Ishikawa (cell line): ENCODE data around the gene DCTPP1.

Source experiments
- CEBPB ChIP-seq: IDR thresholded peaks from 2 replicates; pipeline ENCODE4 v1.6.1; 2012
- CREB1 ChIP-seq: IDR thresholded peaks from 2 replicates; pipeline ENCODE4 v1.6.1; 2012; ENCODE audit warnings: low read depth
- EGR1 ChIP-seq: IDR thresholded peaks from 2 replicates; pipeline ENCODE4 v1.6.1; 2012
- EP300 ChIP-seq: IDR thresholded peaks from 2 replicates; pipeline ENCODE4 v1.6.1; 2012; ENCODE audit warnings: borderline replicate concordance
- FOXM1 ChIP-seq: IDR thresholded peaks from 2 replicates; pipeline ENCODE4 v1.6.1; 2012; ENCODE audit warnings: low read depth, borderline replicate concordance
- MAX ChIP-seq: IDR thresholded peaks from 2 replicates; pipeline ENCODE4 v1.6.1; 2012
- NFIC ChIP-seq: IDR thresholded peaks from 2 replicates; pipeline ENCODE4 v1.6.1; 2012
- RAD21 ChIP-seq: IDR thresholded peaks from 2 replicates; pipeline ENCODE4 v1.6.1; 2012; ENCODE audit warnings: low read depth
- TAF1 ChIP-seq: IDR thresholded peaks from 2 replicates; pipeline ENCODE4 v1.6.1; 2012; ENCODE audit warnings: low read depth, mild to moderate bottlenecking
- TCF12 ChIP-seq: IDR thresholded peaks from 2 replicates; pipeline ENCODE4 v1.6.1; 2012; ENCODE audit warnings: low read depth
- TEAD4 ChIP-seq: IDR thresholded peaks from 2 replicates; pipeline ENCODE4 v1.6.1; 2012
- USF1 ChIP-seq: IDR thresholded peaks from 2 replicates; pipeline ENCODE4 v1.6.1; 2012
- YY1 ChIP-seq: IDR thresholded peaks from 2 replicates; pipeline ENCODE4 v1.6.1; 2012; ENCODE audit warnings: low read depth
- ZBTB7A ChIP-seq: IDR thresholded peaks from 2 replicates; pipeline ENCODE4 v1.6.1; 2012; ENCODE audit warnings: low read depth
- TF ChIP-seq, protein P1 (sequence below): IDR thresholded peaks from 2 replicates; pipeline ENCODE4 v1.6.1; 2012; ENCODE audit warnings: low read depth, mild to moderate bottlenecking

The DCTPP1 gene

GRCh38 chr16:30377050-30377811 is 52.6 kb downstream of the DCTPP1 start:
- TF ChIP-seq NFIC (no peak), TEAD4 (no peak), TAF1 (no peak), ZBTB7A (no peak), CREB1 (no peak), TCF12 (no peak), RAD21 (no peak), EP300 (no peak), EGR1 (no peak), MAX (no peak), YY1 (no peak), USF1 (no peak), FOXM1 (no peak), CEBPB (no peak)
- TF ChIP-seq, protein P1, sequence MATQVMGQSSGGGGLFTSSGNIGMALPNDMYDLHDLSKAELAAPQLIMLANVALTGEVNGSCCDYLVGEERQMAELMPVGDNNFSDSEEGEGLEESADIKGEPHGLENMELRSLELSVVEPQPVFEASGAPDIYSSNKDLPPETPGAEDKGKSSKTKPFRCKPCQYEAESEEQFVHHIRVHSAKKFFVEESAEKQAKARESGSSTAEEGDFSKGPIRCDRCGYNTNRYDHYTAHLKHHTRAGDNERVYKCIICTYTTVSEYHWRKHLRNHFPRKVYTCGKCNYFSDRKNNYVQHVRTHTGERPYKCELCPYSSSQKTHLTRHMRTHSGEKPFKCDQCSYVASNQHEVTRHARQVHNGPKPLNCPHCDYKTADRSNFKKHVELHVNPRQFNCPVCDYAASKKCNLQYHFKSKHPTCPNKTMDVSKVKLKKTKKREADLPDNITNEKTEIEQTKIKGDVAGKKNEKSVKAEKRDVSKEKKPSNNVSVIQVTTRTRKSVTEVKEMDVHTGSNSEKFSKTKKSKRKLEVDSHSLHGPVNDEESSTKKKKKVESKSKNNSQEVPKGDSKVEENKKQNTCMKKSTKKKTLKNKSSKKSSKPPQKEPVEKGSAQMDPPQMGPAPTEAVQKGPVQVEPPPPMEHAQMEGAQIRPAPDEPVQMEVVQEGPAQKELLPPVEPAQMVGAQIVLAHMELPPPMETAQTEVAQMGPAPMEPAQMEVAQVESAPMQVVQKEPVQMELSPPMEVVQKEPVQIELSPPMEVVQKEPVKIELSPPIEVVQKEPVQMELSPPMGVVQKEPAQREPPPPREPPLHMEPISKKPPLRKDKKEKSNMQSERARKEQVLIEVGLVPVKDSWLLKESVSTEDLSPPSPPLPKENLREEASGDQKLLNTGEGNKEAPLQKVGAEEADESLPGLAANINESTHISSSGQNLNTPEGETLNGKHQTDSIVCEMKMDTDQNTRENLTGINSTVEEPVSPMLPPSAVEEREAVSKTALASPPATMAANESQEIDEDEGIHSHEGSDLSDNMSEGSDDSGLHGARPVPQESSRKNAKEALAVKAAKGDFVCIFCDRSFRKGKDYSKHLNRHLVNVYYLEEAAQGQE, result no peak

- TF ChIP-seq EGR1 (no peak), TCF12 (no peak), NFIC (no peak), TAF1 (no peak), USF1 (no peak), EP300 (no peak)
Observed at GRCh38 chr16:30376461-30376902, 53.3 kb downstream of the DCTPP1 start.

DNA sequence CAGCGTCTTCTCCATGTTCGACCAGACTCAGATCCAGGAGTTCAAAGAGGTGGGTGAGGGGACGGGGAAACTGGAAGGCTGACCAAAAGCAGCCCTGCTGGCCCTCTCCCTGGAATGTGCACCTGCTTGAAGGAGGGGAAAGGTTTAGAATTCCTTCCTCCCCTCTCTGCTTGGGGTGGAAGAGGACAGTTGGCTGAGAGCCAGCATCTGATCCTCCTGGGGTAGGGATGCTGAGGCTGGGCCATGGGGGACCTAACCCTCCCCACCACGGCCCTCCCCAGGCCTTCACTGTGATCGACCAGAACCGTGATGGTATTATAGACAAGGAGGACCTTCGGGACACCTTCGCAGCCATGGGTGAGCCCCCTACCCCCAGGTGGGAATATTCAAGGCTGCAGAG is 54.0 kb downstream of the DCTPP1 start:
- TF ChIP-seq NFIC (peak; percentile 29; the same call in 1 of the 2 replicates), YY1 (no peak)

- TF ChIP-seq CREB1 (no peak), MAX (no peak), USF1 (no peak), FOXM1 (no peak), ZBTB7A (no peak), NFIC (no peak), TEAD4 (no peak), EP300 (no peak), TAF1 (no peak), CEBPB (no peak), RAD21 (no peak), YY1 (no peak), EGR1 (no peak), TCF12 (no peak)
- TF ChIP-seq, protein P1, result no peak
Observed at GRCh38 chr16:30374538-30374937, 55.3 kb downstream of the DCTPP1 start, which contains the start of gene MYL11. TSS of gene MYL11 (plus strand) at chr16:30374802. CDS start at chr16:30374858, 56 bp downstream.
